MM.1S (cell line): ENCODE results near the gene PGM3.

Experiments used
- EZH2 ChIP-seq: fragments of 300-600 bp; sonication (generic); optimal IDR thresholded peaks from 2 replicates; pipeline ENCODE3; 2017; ENCODE audit warnings: low read depth, mild to moderate bottlenecking, antibody characterized with exemption, low read length, mixed read lengths
- TF ChIP-seq, protein P1 (sequence below): fragments of 300-600 bp; sonication (generic); IDR thresholded peaks from 2 replicates; pipeline ENCODE4 v1.5.1; 2016; ENCODE audit warnings: antibody characterized with exemption, low read length, mixed read lengths

DNA sequence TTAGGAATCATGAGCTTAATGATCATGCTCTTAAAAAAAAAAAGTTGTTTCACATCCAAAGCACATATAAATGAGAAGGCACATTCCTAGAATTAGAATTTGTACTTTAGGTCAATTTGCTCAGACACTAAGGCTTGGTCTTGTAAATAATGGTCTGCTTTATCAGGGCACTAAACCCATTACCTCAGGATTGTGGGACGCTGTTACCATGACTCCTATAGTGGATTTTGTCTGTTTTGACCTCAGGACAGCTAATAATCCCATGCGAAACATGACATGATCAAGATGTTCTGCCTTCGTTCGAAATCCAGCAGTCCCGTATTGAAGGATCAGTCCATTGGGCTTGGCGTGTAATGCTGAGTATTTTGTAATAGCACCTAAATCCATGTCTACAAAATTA is 2.4 kb downstream of the PGM3 start:
- TF ChIP-seq, protein P1, sequence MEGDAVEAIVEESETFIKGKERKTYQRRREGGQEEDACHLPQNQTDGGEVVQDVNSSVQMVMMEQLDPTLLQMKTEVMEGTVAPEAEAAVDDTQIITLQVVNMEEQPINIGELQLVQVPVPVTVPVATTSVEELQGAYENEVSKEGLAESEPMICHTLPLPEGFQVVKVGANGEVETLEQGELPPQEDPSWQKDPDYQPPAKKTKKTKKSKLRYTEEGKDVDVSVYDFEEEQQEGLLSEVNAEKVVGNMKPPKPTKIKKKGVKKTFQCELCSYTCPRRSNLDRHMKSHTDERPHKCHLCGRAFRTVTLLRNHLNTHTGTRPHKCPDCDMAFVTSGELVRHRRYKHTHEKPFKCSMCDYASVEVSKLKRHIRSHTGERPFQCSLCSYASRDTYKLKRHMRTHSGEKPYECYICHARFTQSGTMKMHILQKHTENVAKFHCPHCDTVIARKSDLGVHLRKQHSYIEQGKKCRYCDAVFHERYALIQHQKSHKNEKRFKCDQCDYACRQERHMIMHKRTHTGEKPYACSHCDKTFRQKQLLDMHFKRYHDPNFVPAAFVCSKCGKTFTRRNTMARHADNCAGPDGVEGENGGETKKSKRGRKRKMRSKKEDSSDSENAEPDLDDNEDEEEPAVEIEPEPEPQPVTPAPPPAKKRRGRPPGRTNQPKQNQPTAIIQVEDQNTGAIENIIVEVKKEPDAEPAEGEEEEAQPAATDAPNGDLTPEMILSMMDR: no peak
- no peak for TF ChIP-seq EZH2
